Astrocyte (in vitro differentiated cells and primary cell): ENCODE data around the gene MYH16. TPM values are rescaled to one million over a fixed set of nuclear protein-coding genes. Genes with fewer than 3 reads are reported as not detected.

Experiments used
- DNase-seq: peaks from one replicate; pipeline ENCODE4 v3.0.0-alpha.2; 2010; ENCODE audit warnings: low read depth
- FAIRE-seq: peaks from 2 replicates; lab custom pipeline; 2011; peaks lifted over from hg19 to GRCh38; lab: Jason Lieb, UNC
- H2AFZ ChIP-seq: 2 replicates; pipeline ENCODE4 v1.6.0; 2012; ENCODE audit warnings: low read depth, low read length, inconsistent platforms
- H3K27ac ChIP-seq: 2 replicates; pipeline ENCODE4 v1.5.1; 2011; ENCODE audit warnings: low read depth, low read length, inconsistent platforms
- H3K27me3 ChIP-seq: 2 replicates; pipeline ENCODE4 v1.6.0; 2011; ENCODE audit warnings: low read length, inconsistent platforms; ENCODE audit not compliant: insufficient read depth
- H3K36me3 ChIP-seq: 2 replicates; pipeline ENCODE4 v1.5.1; 2011; ENCODE audit warnings: low read length, inconsistent platforms; ENCODE audit not compliant: insufficient read depth
- H3K4me1 ChIP-seq: 2 replicates; pipeline ENCODE4 v1.5.1; 2011; ENCODE audit warnings: low read length, inconsistent platforms; ENCODE audit not compliant: insufficient read depth
- H3K4me2 ChIP-seq: 2 replicates; pipeline ENCODE4 v1.6.0; 2012; ENCODE audit warnings: low read length, inconsistent platforms
- H3K4me3 ChIP-seq: 2 replicates; pipeline ENCODE4 v1.5.1; 2011; ENCODE audit warnings: low read depth, mild to moderate bottlenecking, low read length, inconsistent platforms; ENCODE audit not compliant: insufficient read depth
- H3K79me2 ChIP-seq: 2 replicates; pipeline ENCODE4 v1.6.0; 2012; ENCODE audit warnings: mild to moderate bottlenecking, low read length, inconsistent platforms; ENCODE audit not compliant: insufficient read depth
- H3K9ac ChIP-seq: 2 replicates; pipeline ENCODE4 v1.6.0; 2012; ENCODE audit warnings: mild to moderate bottlenecking, low read length, inconsistent platforms
- H3K9me3 ChIP-seq: 2 replicates; pipeline ENCODE4 v1.5.1; 2012; ENCODE audit warnings: low read depth, mild to moderate bottlenecking, low read length, inconsistent platforms; ENCODE audit not compliant: insufficient read depth
- H4K20me1 ChIP-seq: 2 replicates; pipeline ENCODE4 v1.6.0; 2012; ENCODE audit warnings: low read length, inconsistent platforms; ENCODE audit not compliant: insufficient read depth
- H3K27ac Mint-ChIP-seq: one replicate; pipeline ENCODE4 v1.8.0; 2021; ENCODE audit warnings: mild to moderate bottlenecking, mixed read lengths; ENCODE audit not compliant: unreplicated experiment
- H3K27me3 Mint-ChIP-seq: one replicate; pipeline ENCODE4 v1.8.0; 2021; ENCODE audit warnings: low read depth, mixed read lengths; ENCODE audit not compliant: unreplicated experiment
- H3K36me3 Mint-ChIP-seq: one replicate; pipeline ENCODE4 v1.8.0; 2021; ENCODE audit warnings: low read depth, mixed read lengths; ENCODE audit not compliant: unreplicated experiment
- H3K4me1 Mint-ChIP-seq: one replicate; pipeline ENCODE4 v1.8.0; 2021; ENCODE audit warnings: low read depth, mixed read lengths; ENCODE audit not compliant: unreplicated experiment
- H3K4me3 Mint-ChIP-seq: one replicate; pipeline ENCODE4 v1.8.0; 2021; ENCODE audit warnings: mild to moderate bottlenecking, moderate library complexity, mixed read lengths; ENCODE audit not compliant: unreplicated experiment
- H3K9me3 Mint-ChIP-seq: one replicate; pipeline ENCODE4 v1.8.0; 2021; ENCODE audit warnings: mild to moderate bottlenecking, mixed read lengths; ENCODE audit not compliant: unreplicated experiment
- EZH2 ChIP-seq: IDR thresholded peaks from 2 replicates; pipeline ENCODE4 v1.6.1; 2012; ENCODE audit warnings: mild to moderate bottlenecking, low read length, inconsistent platforms; ENCODE audit not compliant: insufficient read depth
- total RNA-seq: library from RNA; stranded (reverse); gene quantifications from 2 replicates; pipeline ENCODE4 v1.2.1, GENCODE V29; 2021
- TF ChIP-seq, protein P1 (sequence below): IDR thresholded peaks from 2 replicates; pipeline ENCODE4 v1.5.1; 2011; ENCODE audit warnings: low read depth, mild to moderate bottlenecking, inconsistent platforms, low read length, moderate library complexity; ENCODE audit not compliant: insufficient read depth

The MYH16 gene
- total RNA-seq, 1 donor from 2014 or later, result 0.11 TPM

DNA sequence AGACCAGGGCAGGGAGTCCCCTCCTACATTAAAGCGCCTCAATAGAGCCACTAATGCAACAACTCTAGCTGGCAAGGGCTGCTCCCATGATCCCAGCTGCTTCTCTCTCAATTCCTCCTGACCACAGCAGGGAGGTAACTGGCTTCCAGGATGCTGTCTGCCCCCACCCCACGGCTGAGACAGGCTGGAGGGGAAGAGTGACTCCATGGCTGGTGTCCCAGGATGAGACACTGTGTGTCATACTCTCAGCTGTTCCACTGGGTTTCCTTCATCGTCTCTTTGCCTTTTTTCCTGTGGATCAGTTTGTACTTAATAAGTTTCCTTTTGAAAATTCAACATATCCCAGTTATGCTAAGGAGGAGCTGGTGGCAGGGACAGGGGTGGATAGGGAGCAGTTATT, 27.7 kb upstream of the MYH16 start:
- H3K27ac ChIP-seq, result no peak overlapping the region
- Mint-ChIP-seq H3K4me1 (peaks cover 14% of the 10 kb centered on the region), H3K4me3 (no peak overlapping the region), H3K9me3 (no peaks in the 10 kb centered on the region), H3K27ac (peak overlapping the region; percentile 48), H3K27me3 (peaks cover 5% of the 10 kb centered on the region), H3K36me3 (no peaks in the 10 kb centered on the region)
- no peaks in the 10 kb centered on the region for H4K20me1 ChIP-seq
- TF ChIP-seq, protein P1, sequence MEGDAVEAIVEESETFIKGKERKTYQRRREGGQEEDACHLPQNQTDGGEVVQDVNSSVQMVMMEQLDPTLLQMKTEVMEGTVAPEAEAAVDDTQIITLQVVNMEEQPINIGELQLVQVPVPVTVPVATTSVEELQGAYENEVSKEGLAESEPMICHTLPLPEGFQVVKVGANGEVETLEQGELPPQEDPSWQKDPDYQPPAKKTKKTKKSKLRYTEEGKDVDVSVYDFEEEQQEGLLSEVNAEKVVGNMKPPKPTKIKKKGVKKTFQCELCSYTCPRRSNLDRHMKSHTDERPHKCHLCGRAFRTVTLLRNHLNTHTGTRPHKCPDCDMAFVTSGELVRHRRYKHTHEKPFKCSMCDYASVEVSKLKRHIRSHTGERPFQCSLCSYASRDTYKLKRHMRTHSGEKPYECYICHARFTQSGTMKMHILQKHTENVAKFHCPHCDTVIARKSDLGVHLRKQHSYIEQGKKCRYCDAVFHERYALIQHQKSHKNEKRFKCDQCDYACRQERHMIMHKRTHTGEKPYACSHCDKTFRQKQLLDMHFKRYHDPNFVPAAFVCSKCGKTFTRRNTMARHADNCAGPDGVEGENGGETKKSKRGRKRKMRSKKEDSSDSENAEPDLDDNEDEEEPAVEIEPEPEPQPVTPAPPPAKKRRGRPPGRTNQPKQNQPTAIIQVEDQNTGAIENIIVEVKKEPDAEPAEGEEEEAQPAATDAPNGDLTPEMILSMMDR, result no peak
- TF ChIP-seq EZH2, result no peak
- H2AFZ ChIP-seq, result no peak overlapping the region
- H3K4me1 ChIP-seq, result peaks cover 7% of the 10 kb centered on the region
- H3K36me3 ChIP-seq, result no peaks in the 10 kb centered on the region
- H3K4me2 ChIP-seq, result peak overlapping the region; percentile 65
- H3K9me3 ChIP-seq, result no peaks in the 10 kb centered on the region
- H3K9ac ChIP-seq, result no peak overlapping the region
- DNase-seq, result peak; percentile 47
- H3K27me3 ChIP-seq, result no peaks in the 10 kb centered on the region
- H3K79me2 ChIP-seq, result no peaks in the 10 kb centered on the region
- FAIRE-seq, result no peak
- H3K4me3 ChIP-seq, result no peak overlapping the region

DNA sequence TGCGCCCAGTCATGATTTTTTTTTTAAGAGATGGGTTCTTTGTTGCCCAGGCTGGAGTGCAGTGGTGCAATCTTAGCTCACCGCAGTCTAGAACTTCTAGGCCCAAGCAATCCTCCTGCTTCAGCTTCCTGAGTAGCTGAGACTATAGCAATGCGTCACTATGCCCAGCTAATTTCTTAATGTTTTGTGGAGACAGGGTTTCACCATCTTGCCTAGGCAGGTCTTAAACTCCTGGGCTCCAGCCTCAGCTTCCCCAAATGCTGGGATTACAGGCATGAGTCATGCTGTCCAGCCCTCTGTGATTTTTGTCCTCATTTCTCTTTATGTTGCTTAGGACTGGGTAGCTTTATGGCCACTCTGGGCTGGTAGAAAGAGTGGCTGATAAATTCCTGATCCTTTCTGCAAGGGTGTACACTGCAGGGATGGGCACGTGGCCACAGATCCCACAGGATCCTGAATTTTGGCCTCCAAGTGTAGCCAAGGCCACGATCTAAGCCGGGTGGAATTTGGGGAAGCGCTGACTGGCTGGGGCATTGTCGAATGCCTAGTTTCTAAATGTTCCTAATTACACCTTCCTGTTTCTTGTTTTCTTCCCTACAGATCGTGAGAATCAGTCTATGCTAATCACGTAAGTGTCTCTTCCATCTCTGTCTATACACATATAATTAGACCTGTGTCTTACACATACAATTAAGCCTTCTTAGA, 24.1 kb upstream of the MYH16 start:
- Histone ChIP-seq H3K4me3 (no peak overlapping the region), H3K4me1 (peaks cover 7% of the 10 kb centered on the region), H3K27ac (no peak overlapping the region), H3K9ac (no peak overlapping the region), H3K79me2 (no peaks in the 10 kb centered on the region), H3K4me2 (no peak overlapping the region), H4K20me1 (no peaks in the 10 kb centered on the region), H3K9me3 (no peaks in the 10 kb centered on the region), H3K36me3 (no peaks in the 10 kb centered on the region), H3K27me3 (peaks cover 9% of the 10 kb centered on the region), H2AFZ (no peak overlapping the region)
- H3K4me1 Mint-ChIP-seq, result peaks cover 14% of the 10 kb centered on the region
- H3K27me3 Mint-ChIP-seq, result peaks cover 5% of the 10 kb centered on the region
- DNase-seq (no peak), FAIRE-seq (no peak)
- H3K9me3 Mint-ChIP-seq, result no peaks in the 10 kb centered on the region
- no peak for TF ChIP-seq EZH2
- TF ChIP-seq, protein P1, result no peak
- H3K36me3 Mint-ChIP-seq, result no peaks in the 10 kb centered on the region
- H3K4me3 Mint-ChIP-seq, result no peak overlapping the region
- peak overlapping the region; percentile 14 for H3K27ac Mint-ChIP-seq

DNA sequence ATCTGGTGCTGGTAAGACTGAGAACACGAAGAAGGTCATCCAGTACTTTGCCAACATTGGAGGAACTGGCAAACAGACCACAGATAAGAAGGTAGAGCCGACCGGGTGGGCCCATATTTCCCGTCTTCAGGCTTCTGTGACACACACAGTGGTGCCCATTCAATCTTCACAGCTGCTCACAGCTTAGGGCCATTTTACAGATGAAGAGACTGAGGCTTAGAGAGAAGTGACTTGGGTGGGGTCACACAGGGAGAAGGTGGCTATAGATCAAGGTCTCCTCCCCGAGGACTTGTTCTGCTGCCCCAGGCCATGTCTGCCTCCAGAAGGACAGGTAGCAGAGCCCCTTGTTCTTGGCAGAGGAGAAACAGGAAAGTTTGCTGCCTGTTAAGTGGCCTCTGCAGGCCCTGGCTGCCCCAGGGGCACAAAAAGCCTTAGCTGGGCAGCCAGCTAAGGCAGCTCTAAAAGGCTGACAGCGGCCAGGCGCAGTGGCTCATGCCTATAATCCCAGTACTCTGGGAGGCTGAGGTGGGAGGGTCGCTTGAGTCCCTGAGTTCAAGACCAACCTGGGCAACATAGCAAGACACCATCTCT, 22.6 kb upstream of the MYH16 start:
- FAIRE-seq (no peak), DNase-seq (no peak)
- Histone ChIP-seq H2AFZ (no peak overlapping the region), H3K27me3 (peaks cover 12% of the 10 kb centered on the region), H3K27ac (no peak overlapping the region), H4K20me1 (no peaks in the 10 kb centered on the region), H3K4me2 (no peak overlapping the region), H3K9ac (no peak overlapping the region), H3K4me3 (no peak overlapping the region), H3K79me2 (no peaks in the 10 kb centered on the region), H3K36me3 (no peaks in the 10 kb centered on the region), H3K4me1 (no peaks in the 10 kb centered on the region), H3K9me3 (no peaks in the 10 kb centered on the region)
- Mint-ChIP-seq H3K27me3 (peaks cover 5% of the 10 kb centered on the region), H3K9me3 (no peaks in the 10 kb centered on the region), H3K36me3 (no peaks in the 10 kb centered on the region), H3K27ac (no peak overlapping the region), H3K4me1 (peaks cover 9% of the 10 kb centered on the region), H3K4me3 (no peak overlapping the region)
- no peak for TF ChIP-seq EZH2
- TF ChIP-seq, protein P1, result no peak
